GM19025 (cell line): ENCODE measurements around the gene XPNPEP1.
A peak's percentile ranks its signal among the peaks of the same experiment; 100 is the strongest.

Source experiments
- ATAC-seq: cut with Tn5 transposase; IDR thresholded peaks from one replicate; pipeline ENCODE4 v1.9.1; 2021; ENCODE audit warnings: mild to moderate bottlenecking, low read depth, moderate library complexity; ENCODE audit not compliant: unreplicated experiment

The XPNPEP1 gene

GRCh38 chr10:109871476-109871875 lies 51.8 kb downstream of the XPNPEP1 start:
- ATAC-seq: no peak

GRCh38 chr10:109866995-109867635 lies 56.2 kb downstream of the XPNPEP1 start:
- ATAC-seq: no peak

- no peak for ATAC-seq
These were observed 56.9 kb downstream of the XPNPEP1 start for GRCh38 chr10:109866168-109866994.

DNA sequence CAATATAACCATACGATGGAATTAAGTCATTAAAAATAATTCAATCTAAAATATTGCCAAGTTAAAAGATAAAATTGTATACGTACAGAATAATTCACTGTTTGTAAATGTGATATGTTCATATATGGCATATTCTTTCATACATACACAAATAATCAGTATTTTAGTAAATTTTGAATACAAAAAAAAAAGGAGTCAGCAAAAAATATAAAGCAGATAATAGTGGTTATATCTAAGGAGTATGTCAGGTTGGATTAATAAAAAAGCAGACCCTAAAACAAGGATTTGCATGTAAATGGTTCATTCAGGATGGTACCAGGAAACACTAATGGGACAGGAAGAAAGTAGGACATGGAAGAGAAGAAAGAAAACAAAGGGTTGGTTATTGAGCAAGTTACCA lies 59.5 kb downstream of the XPNPEP1 start:
- no peak for ATAC-seq

DNA sequence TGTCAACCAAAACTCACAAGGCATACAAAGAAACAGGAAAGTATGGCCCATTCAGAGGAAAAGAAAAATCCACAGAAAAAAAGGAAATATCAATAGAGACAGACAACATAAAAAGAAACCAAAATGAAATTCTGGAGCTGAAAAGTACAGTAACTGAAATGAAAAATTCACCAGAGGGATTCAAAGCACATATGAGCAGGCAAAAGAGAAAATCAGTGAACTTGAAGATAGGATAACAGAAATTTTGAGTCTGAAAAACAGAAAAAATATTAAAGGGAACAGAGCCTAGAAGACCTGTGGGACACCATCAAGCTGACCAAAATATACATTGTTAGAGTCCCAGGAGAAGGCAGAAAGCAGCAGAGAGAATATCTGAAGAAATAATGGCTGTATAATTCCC lies 60.6 kb downstream of the XPNPEP1 start:
- no peak for ATAC-seq

GRCh38 chr10:109862041-109862440 lies 61.3 kb downstream of the XPNPEP1 start:
- no peak for ATAC-seq

GRCh38 chr10:109861081-109861480 lies 62.2 kb downstream of the XPNPEP1 start:
- ATAC-seq: no peak

GRCh38 chr10:109859221-109859620 lies 64.1 kb downstream of the XPNPEP1 start:
- no peak for ATAC-seq

GRCh38 chr10:109855746-109856145 lies 67.6 kb downstream of the XPNPEP1 start:
- no peak for ATAC-seq

GRCh38 chr10:109853921-109854320 lies 69.4 kb downstream of the XPNPEP1 start:
- ATAC-seq: no peak

DNA sequence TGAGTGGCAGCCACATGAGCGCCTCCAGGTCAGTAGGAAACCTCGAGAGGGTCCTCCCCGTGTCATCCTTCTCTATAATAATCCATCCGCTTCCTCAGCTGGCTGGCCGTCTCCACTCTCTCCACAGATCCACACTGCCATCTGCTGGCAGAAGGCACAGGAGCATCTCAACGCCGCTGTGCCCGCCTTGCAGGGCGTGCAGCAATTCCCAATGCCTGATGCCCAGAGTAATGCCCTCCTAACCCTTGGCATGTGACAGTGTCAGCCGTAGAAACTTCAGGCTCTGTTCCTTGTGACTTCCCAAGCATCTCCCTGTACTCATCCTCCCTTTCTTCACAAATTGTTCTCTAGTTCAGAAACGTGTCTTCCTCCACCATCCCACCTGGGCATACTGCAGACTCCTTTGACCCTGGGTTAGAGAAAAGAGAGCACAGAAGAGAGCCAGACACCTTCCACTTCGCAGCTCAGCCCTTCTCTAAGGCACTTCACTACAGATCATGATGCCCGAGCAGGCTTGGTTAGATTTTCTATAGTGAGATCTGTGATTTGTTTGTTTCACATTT lies 70.8 kb downstream of the XPNPEP1 start:
- peak; percentile 89 for ATAC-seq

GRCh38 chr10:109851616-109852474 lies 71.5 kb downstream of the XPNPEP1 start:
- peak; percentile 14 for ATAC-seq

DNA sequence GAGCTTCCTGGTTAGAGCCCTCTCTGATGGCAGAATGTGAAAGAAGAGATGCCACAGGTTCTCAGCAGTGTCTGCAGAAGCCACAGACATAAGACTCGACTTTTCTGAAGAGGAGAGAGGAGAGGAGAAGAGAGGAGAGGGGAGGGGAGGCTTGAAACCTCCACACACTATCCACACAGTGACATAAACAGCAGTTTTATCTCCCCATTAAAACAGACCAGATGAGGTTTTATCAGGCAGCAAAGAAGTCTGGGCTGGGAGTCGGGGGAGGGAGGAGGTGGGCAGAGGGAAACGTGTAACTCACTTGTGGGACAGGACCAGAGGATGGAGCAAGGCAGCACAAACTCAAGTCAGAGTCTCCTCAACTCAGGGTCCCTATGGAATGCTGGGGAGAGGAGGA lies 76.5 kb downstream of the XPNPEP1 start:
- ATAC-seq: no peak

DNA sequence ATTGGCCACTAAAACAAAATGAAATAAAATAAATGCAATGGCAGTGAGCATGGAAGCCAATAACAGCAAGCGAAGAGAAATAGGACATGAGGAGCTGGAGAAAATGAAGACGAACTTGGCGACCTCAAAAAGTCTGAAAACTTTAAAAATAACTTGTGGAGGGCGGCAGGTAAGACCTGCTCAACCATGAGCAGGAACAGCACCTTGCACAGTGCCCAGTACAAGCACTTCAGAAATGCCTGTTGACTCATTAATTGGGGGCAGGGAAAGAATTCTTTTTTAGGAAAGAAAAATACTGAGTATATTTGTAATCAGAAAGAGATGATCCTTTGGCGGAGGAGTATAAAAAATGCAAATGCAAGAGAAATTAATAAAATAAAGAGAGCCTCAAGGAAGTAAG lies 78.0 kb downstream of the XPNPEP1 start:
- ATAC-seq: no peak

DNA sequence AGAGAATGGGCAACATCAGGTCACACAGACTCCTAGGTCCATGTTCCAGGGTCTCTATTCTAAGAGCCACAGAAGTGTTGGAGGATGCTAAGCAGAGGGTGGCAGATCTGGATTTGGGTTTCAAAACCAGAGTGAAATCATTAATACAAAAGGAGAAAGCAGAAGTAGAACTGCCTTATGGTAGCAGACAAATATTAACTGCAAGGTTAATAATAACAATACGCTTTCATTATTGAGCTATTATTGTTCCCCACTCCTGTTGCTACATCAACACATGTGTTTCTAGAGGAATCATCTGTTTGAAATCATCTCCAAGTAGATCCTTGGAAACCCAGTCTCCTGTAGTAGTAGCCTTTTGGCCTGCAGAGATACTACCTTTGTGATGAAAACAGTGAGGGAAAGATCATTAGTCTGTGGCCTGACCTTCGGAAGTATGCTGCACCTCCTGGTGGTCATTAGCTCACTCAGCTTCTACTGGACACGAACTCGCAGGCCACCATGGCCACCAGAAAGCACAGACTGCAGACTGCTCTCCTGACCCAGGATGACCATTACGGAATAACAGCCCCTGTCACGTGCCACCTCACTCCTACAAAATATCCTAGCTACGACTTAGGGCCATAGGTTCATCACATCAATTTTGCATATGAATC lies 84.6 kb downstream of the XPNPEP1 start:
- no peak for ATAC-seq

GRCh38 chr10:109837384-109837783 lies 85.9 kb downstream of the XPNPEP1 start:
- ATAC-seq: no peak

DNA sequence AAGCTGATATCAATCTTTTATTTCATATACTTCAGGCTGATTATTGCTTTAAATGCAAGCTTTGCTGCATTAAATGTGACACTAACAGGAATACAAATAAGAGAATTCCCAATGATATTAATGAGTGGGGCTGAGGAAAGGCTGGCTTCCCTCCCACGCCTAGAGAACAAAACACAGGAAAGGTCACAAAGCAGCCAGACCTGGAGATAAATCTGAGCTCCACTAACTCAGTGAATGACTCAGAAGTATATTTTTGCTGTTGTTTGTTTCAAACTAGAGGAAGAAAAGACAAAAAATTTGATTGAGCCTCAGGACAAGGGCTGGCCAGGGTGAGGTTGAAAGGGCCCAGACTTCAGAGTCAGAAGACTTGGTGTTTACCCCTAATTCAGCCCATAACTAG lies 88.1 kb downstream of the XPNPEP1 start:
- ATAC-seq: no peak

DNA sequence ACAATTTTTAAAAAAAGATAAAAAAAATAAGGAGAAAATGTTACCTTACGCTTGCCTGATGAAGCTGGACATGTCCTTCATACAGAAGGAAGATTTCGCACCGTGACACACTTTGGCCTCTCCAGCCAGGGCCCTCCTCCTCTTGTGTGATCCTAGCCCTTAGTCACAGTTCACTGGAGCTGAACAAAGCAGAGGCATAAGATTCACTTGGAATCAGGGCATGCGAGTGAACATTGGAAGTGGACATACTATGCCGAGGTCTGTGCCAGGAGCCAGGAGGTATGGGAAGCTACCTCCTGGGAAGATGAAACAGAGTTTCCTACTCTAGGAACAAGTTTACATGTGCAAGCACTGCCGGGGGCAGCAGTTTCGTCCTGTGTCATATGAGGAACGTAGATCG lies 91.5 kb downstream of the XPNPEP1 start:
- ATAC-seq: no peak

DNA sequence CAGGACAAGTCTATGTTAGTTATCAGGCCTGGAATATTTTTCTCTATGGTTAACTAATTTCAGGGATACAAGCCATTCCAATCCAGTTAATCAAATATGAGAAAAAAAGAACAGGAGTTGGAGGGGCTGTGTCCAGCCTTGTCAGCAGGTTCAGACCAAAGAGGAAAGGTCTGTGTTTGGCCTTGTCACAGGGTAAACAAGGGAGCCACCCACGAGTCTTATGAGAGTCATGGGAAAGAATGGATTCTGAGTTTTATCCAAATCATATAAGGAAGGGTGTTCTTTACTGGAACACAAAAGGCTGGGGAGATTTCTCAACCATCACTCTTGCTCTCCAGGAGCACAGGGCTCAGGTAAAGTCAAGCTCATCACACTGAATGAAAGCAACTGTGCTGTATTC lies 99.1 kb downstream of the XPNPEP1 start:
- ATAC-seq: no peak

GRCh38 chr10:109823196-109823595 lies 100.1 kb downstream of the XPNPEP1 start:
- no peak for ATAC-seq
